KMS-11 (cell line): Measurements from ENCODE around the gene LRRC25.
A peak's percentile ranks its signal among the peaks of the same experiment; 100 is the strongest.

Source experiments
- H2AFZ ChIP-seq: fragments of 200-600 bp; sonication (generic); 2 replicates; pipeline ENCODE4 v1.6.1; 2016; ENCODE audit warnings: antibody characterized with exemption, mixed run types, low read depth
- H3K27ac ChIP-seq: fragments of 200-600 bp; sonication (generic); 2 replicates; pipeline ENCODE4 v1.6.1; 2016; ENCODE audit warnings: mild to moderate bottlenecking, mixed run types
- H3K27me3 ChIP-seq: fragments of 200-600 bp; sonication (generic); 2 replicates; pipeline ENCODE4 v1.6.1; 2017; ENCODE audit warnings: mild to moderate bottlenecking, low read depth, mixed run types, moderate library complexity; ENCODE audit not compliant: insufficient read depth
- H3K36me3 ChIP-seq: fragments of 200-600 bp; sonication (generic); 2 replicates; pipeline ENCODE4 v1.6.1; 2017; ENCODE audit warnings: mild to moderate bottlenecking, mixed run types; ENCODE audit not compliant: insufficient read depth
- H3K4me1 ChIP-seq: fragments of 200-600 bp; sonication (generic); 2 replicates; pipeline ENCODE4 v1.6.1; 2016; ENCODE audit warnings: mild to moderate bottlenecking, low read depth, mixed run types; ENCODE audit not compliant: poor library complexity, severe bottlenecking
- H3K4me2 ChIP-seq: fragments of 200-600 bp; sonication (generic); 2 replicates; pipeline ENCODE4 v1.7.0; 2016; ENCODE audit warnings: mild to moderate bottlenecking, mixed run types
- H3K4me3 ChIP-seq: fragments of 200-600 bp; sonication (generic); IDR thresholded peaks from 2 replicates; pipeline ENCODE4 v1.6.1; 2017; ENCODE audit warnings: low read depth, low read length, mixed read lengths; ENCODE audit not compliant: insufficient read depth
- H3K79me2 ChIP-seq: fragments of 200-600 bp; sonication (generic); 2 replicates; pipeline ENCODE4 v1.6.1; 2016; ENCODE audit warnings: low read depth, mixed run types; ENCODE audit not compliant: insufficient read depth
- H3K9ac ChIP-seq: fragments of 200-600 bp; sonication (generic); 2 replicates; pipeline ENCODE4 v1.6.1; 2016; ENCODE audit warnings: mild to moderate bottlenecking, mixed run types
- H4K20me1 ChIP-seq: fragments of 200-600 bp; sonication (generic); 2 replicates; pipeline ENCODE4 v1.6.1; 2016; ENCODE audit warnings: mild to moderate bottlenecking, mixed run types; ENCODE audit not compliant: insufficient read depth
- TF ChIP-seq, protein P1 (sequence below): fragments of 200-600 bp; sonication (generic); conservative IDR thresholded peaks from 2 replicates; pipeline ENCODE4 v1.6.1; 2017; ENCODE audit warnings: low read depth, mild to moderate bottlenecking, antibody characterized with exemption, low read length, moderate library complexity, mixed read lengths

Gene LRRC25

DNA sequence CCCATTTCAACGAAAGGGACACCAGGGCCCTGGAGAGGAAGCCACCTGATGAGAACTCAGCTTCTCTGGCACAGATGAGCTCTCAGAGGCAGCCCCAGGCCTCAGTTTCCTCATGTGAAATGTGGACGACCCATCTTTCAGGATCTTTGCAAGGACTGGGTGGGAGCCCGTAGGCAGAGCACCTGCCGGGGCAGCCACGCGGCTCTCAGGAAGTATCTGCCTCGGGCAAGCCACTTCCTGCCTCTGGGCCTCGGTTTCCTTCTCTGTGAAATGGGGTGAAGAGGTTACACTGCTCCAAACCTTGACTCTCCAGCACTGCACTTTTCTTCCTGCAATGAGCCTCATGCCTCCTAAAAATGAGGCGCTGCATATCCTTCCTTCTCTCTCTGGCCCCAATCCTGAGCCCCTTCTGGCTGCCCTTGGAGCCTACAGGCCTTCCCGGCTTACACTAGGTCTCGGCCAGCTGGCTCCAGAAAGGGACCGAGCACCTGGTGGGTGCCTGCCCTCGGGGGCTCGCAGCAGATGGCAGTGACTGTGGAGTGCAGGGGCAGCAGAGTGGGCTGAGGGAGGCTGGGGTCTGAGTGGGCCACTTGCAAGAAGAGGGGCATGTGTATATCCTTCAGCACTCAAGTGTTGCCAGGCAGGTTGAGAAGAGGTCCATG, 25.2 kb upstream of the LRRC25 start:
- TF ChIP-seq, protein P1, sequence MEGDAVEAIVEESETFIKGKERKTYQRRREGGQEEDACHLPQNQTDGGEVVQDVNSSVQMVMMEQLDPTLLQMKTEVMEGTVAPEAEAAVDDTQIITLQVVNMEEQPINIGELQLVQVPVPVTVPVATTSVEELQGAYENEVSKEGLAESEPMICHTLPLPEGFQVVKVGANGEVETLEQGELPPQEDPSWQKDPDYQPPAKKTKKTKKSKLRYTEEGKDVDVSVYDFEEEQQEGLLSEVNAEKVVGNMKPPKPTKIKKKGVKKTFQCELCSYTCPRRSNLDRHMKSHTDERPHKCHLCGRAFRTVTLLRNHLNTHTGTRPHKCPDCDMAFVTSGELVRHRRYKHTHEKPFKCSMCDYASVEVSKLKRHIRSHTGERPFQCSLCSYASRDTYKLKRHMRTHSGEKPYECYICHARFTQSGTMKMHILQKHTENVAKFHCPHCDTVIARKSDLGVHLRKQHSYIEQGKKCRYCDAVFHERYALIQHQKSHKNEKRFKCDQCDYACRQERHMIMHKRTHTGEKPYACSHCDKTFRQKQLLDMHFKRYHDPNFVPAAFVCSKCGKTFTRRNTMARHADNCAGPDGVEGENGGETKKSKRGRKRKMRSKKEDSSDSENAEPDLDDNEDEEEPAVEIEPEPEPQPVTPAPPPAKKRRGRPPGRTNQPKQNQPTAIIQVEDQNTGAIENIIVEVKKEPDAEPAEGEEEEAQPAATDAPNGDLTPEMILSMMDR, result no peak
- peaks cover 8% of the 10 kb centered on the region; the same call in 1 of the 2 replicates for H3K79me2 ChIP-seq
- no peak overlapping the region for H2AFZ ChIP-seq
- H3K27ac ChIP-seq, result no peak overlapping the region
- H4K20me1 ChIP-seq, result no peaks in the 10 kb centered on the region
- no peak overlapping the region for H3K4me2 ChIP-seq
- H3K36me3 ChIP-seq, result no peaks in the 10 kb centered on the region
- H3K27me3 ChIP-seq, result 0 out of 2 replicates have a peak, but pooled peaks cover 5% of the 10 kb centered on the region
- H3K9ac ChIP-seq, result no peak overlapping the region
- peaks cover 23% of the 10 kb centered on the region for H3K4me1 ChIP-seq
- H3K4me3 ChIP-seq, result no peak overlapping the region

DNA sequence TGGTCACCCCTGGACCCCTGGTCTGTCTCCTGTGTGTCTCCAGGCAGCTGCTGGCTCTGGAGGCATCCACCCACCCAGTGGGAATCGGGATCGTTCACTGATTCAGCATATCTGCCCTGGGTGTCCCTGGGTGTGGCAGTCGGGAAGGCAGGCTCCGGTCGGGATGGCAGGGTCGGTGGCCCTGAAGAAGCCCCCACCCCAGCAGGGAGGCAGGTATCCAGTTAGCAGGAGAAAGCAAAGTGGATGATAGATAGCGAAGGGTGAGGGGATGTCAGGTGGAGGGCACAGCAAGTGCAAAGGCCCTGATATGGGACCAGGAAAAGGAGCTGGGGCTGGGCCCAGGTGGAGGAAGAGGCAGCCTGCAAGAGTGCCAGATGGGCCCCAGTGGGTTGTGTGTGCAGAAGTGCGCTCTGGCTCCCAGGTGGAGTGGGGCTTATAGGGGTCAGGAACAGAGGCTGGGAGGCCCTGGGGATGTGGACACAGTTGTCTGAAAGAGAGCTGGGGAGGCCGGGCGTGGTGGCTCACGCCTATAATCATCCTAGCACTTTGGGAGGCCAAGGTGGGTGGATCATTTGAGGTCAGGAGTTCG, 24.0 kb upstream of the LRRC25 start:
- peaks cover 8% of the 10 kb centered on the region; the same call in 1 of the 2 replicates for H3K79me2 ChIP-seq
- H3K9ac ChIP-seq, result no peak overlapping the region
- no peaks in the 10 kb centered on the region for H4K20me1 ChIP-seq
- H3K4me1 ChIP-seq, result peaks cover 31% of the 10 kb centered on the region
- no peaks in the 10 kb centered on the region for H3K36me3 ChIP-seq
- no peak overlapping the region for H2AFZ ChIP-seq
- TF ChIP-seq, protein P1, result no peak
- no peak overlapping the region for H3K27ac ChIP-seq
- H3K27me3 ChIP-seq, result 0 out of 2 replicates have a peak, but pooled peaks cover 11% of the 10 kb centered on the region
- H3K4me3 ChIP-seq, result no peak overlapping the region
- H3K4me2 ChIP-seq, result no peak overlapping the region

DNA sequence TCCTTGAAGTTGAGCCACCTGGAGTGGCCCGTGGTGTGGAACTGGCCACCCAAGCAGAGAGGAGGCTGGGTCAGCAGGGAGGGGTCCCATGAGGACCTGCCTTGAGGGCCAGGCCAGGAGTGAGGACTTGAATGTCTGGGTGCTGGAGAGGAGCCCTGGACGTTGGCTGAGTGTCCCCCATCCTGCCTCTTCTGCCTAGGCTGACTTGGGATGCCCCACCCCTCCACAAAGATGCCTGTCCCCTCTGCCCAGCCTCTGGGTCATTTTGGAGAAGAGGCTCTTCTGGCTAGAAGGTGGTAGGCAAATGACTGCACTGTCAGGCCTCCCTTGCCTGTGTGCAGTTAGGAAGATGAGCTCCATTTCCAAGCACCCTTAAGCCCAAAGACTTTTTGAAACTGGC, 23.5 kb upstream of the LRRC25 start:
- no peak overlapping the region for H3K27ac ChIP-seq
- H3K27me3 ChIP-seq, result 0 out of 2 replicates have a peak, but pooled peaks cover 11% of the 10 kb centered on the region
- H4K20me1 ChIP-seq, result no peaks in the 10 kb centered on the region
- peaks cover 8% of the 10 kb centered on the region; the same call in 1 of the 2 replicates for H3K79me2 ChIP-seq
- H3K4me2 ChIP-seq, result peak overlapping the region; percentile 71; the same call in 1 of the 2 replicates
- TF ChIP-seq, protein P1, result no peak
- H3K36me3 ChIP-seq, result no peaks in the 10 kb centered on the region
- H3K9ac ChIP-seq, result no peak overlapping the region
- H3K4me1 ChIP-seq, result peaks cover 35% of the 10 kb centered on the region
- H3K4me3 ChIP-seq, result no peak overlapping the region
- H2AFZ ChIP-seq, result no peak overlapping the region

DNA sequence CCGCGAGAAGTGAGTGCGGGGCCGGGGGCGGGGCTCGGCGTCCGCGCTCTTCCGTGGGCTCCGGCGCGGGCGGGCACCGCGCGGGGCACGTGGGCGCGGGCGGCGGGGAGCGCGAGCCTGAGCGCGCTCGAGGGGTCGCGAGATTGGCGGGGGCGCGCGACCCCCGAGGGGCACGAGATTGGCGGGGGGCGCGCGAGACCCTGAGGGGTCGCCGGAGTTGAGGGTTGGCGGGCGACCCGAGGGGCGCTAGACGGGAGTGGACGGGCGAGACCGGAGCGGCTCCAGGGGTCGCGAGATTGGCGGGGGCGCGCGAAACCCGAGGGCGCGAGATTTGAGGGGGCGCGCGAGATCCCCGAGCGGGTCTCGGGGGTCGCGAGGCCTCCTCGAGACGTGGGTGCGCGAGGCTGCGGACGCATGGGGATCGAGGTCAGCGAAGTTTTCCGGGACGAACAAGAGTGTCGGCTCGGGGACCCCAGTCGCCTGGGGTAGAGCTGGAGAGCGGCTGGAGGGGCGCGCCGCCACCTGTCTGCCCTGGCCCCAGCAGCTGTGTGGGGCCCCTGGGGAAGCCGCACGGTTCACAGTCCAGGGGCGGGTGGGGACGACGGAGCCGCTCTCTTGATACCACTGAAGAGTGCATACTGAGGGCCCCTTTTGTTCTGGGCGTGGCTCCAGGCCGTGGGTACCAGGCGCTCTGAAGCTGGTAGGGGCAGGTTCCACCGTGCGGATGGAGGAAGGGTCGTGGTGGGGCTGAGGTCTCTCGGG, 22.5 kb upstream of the LRRC25 start:
- H4K20me1 ChIP-seq, result no peaks in the 10 kb centered on the region
- peak overlapping the region; percentile 71 for H3K4me2 ChIP-seq
- H3K36me3 ChIP-seq, result no peaks in the 10 kb centered on the region
- peak overlapping the region; percentile 50 for H3K9ac ChIP-seq
- H2AFZ ChIP-seq, result peak overlapping the region; percentile 14; the same call in 1 of the 2 replicates
- H3K27ac ChIP-seq, result no peak overlapping the region
- 0 out of 2 replicates have a peak, but pooled peaks cover 11% of the 10 kb centered on the region for H3K27me3 ChIP-seq
- H3K79me2 ChIP-seq, result peaks cover 8% of the 10 kb centered on the region; the same call in 1 of the 2 replicates
- TF ChIP-seq, protein P1, result no peak
- H3K4me1 ChIP-seq, result peaks cover 42% of the 10 kb centered on the region
- no peak overlapping the region for H3K4me3 ChIP-seq
